K562 (cell line): ENCODE results near the gene PIP4K2A. TPM values are rescaled to one million over a fixed set of nuclear protein-coding genes. Genes with fewer than 3 reads are reported as not detected.

Source experiments
- C11orf30 ChIP-seq: fragments of 450-650 bp; IDR thresholded peaks from 2 replicates; pipeline ENCODE4 v1.6.1; 2016; ENCODE audit warnings: low read depth, mild to moderate bottlenecking
- CBFA2T2 ChIP-seq: fragments of 450-650 bp; conservative IDR thresholded peaks from 2 replicates; pipeline ENCODE4 v1.6.1; 2017; ENCODE audit warnings: mild to moderate bottlenecking
- CCAR2 ChIP-seq: fragments of 200-400 bp; formaldehyde crosslinking; IDR thresholded peaks from 2 replicates; pipeline ENCODE4 v1.6.1; 2017; ENCODE audit warnings: mild to moderate bottlenecking, low read depth, low read length
- ETV6 ChIP-seq, 3 experiments: fragments of 150-350 bp in 1 of 3; sonication (generic) in 1 of 3; formaldehyde crosslinking in 1 of 3; IDR thresholded peaks; 2 replicates each; pipeline versions ENCODE4 v1.6.1 to v1.8.0; 2014 to 2022; ENCODE audit warnings: borderline replicate concordance in 2 of 3, low read depth in 2 of 3, antibody characterized with exemption in 1 of 3, low read length in 1 of 3, mild to moderate bottlenecking in 1 of 3, missing genetic modification reagents in 1 of 3
- HNRNPLL ChIP-seq: fragments of 200-400 bp; formaldehyde crosslinking; IDR thresholded peaks from 2 replicates; pipeline ENCODE4 v1.6.1; 2017; ENCODE audit warnings: low read length, low read depth, mild to moderate bottlenecking; ENCODE audit not compliant: poor library complexity, severe bottlenecking
- JUND ChIP-seq, 2 experiments: IDR thresholded peaks; 2 replicates in 1 of 2; 3 replicates in 1 of 2; pipeline ENCODE4 v1.6.1; 2011; ENCODE audit warnings: borderline replicate concordance in 2 of 2, low read depth in 2 of 2, low read length in 2 of 2, improper control_type of control experiment in 1 of 2, missing biosample characterization in 1 of 2, missing genetic modification characterization in 1 of 2, missing genetic modification reagents in 1 of 2
- MECOM ChIP-seq: fragments of 250-450 bp; sonication (Bioruptor Pico); IDR thresholded peaks from 2 replicates; pipeline ENCODE4 v1.8.0; 2022; ENCODE audit warnings: inconsistent platforms
- NR2C2 ChIP-seq, 2 experiments: fragments of 200-800 bp in 1 of 2; sonication (Bioruptor generic) in 1 of 2; sonication (generic) in 1 of 2; formaldehyde crosslinking in 1 of 2; IDR thresholded peaks; 2 replicates each; pipeline versions ENCODE4 v1.6.1 to v1.8.0; 2016 to 2022; ENCODE audit warnings: mild to moderate bottlenecking in 1 of 2, missing compliant biosample characterization in 1 of 2, missing genetic modification characterization in 1 of 2, missing genetic modification reagents in 1 of 2
- POLR2G ChIP-seq: fragments of 200-400 bp; formaldehyde crosslinking; IDR thresholded peaks from 2 replicates; pipeline ENCODE4 v1.6.1; 2017; ENCODE audit warnings: low read depth, mild to moderate bottlenecking, antibody characterized with exemption, low read length, moderate library complexity
- RBM25 ChIP-seq: fragments of 200-400 bp; formaldehyde crosslinking; IDR thresholded peaks from 2 replicates; pipeline ENCODE4 v1.6.1; 2018; ENCODE audit warnings: low read length, low read depth, moderate library complexity; ENCODE audit not compliant: severe bottlenecking
- RCOR1 ChIP-seq, 2 experiments: IDR thresholded peaks; 2 replicates each; pipeline ENCODE4 v1.6.1; 2012; ENCODE audit warnings: low read depth in 2 of 2, low read length in 2 of 2, borderline replicate concordance in 1 of 2, improper control_type of control experiment in 1 of 2
- ZFP36 ChIP-seq: fragments of 150-350 bp; IDR thresholded peaks from 2 replicates; pipeline ENCODE4 v1.6.1; 2018; ENCODE audit warnings: low read length, low read depth; ENCODE audit not compliant: partially characterized antibody
- ZNF143 ChIP-seq: sonication (generic); formaldehyde crosslinking; IDR thresholded peaks from 2 replicates; pipeline ENCODE4 v1.9.0; 2022; ENCODE audit warnings: mild to moderate bottlenecking, missing genetic modification reagents
- ZNF263 ChIP-seq: sonication (generic); formaldehyde crosslinking; IDR thresholded peaks from 2 replicates; pipeline ENCODE4 v1.8.0; 2022; ENCODE audit warnings: mild to moderate bottlenecking, missing genetic modification reagents, borderline replicate concordance
- ZNF354B ChIP-seq: fragments of 250-450 bp; sonication (Bioruptor Pico); IDR thresholded peaks from 2 replicates; pipeline ENCODE4 v1.4.0; 2020
- ZNF551 ChIP-seq: fragments of 250-450 bp; sonication (Bioruptor Pico); IDR thresholded peaks from 2 replicates; pipeline ENCODE4 v1.5.0; 2021; ENCODE audit warnings: mild to moderate bottlenecking, moderate library complexity
- polyA plus RNA-seq, 8 experiments: library from polyadenylated mRNA; depleted of rRNA in 4 of 8; stranded (reverse) in 5 of 8; unstranded in 3 of 8; fragments of >200 nt; fragmentation: Nextera tagmentation in 2 of 8; fragmentation: Illumina TruSeq in 1 of 8; extraction: Ambion mirVana in 2 of 8; extraction: Trizol in 1 of 8; gene quantifications; 2 replicates each; pipeline versions ENCODE4 v1.2.1 to v1.2.3, GENCODE V29; 2011 to 2014; ENCODE audit warnings: inconsistent platforms in 1 of 8, missing spikeins in 1 of 8
- total RNA-seq, 7 experiments: library from RNA; depleted of rRNA in 6 of 7; stranded (reverse); fragments of >200 nt in 6 of 7; fragmentation: Illumina TruSeq in 2 of 7; extraction: Trizol in 2 of 7; gene quantifications; 2 replicates each; pipeline versions ENCODE4 v1.2.1 to v1.2.3, GENCODE V29; 2011 to 2021; ENCODE audit warnings: low replicate concordance in 1 of 7
- TF ChIP-seq, protein P1 (sequence below): fragments of 450-650 bp; IDR thresholded peaks from 2 replicates; pipeline ENCODE4 v1.7.0; 2016; ENCODE audit warnings: borderline replicate concordance
- TF ChIP-seq, protein P2 (sequence below), 2 experiments: fragments of 450-650 bp; IDR thresholded peaks; 2 replicates each; pipeline ENCODE4 v1.6.1; 2016

Gene PIP4K2A
- total and polyA plus RNA-seq, 9 of the 15 experiments (the other 6 are each of a cell fraction or from before 2014, with no cell fraction given), result 35.6 to 117 (median 71.9) TPM

DNA sequence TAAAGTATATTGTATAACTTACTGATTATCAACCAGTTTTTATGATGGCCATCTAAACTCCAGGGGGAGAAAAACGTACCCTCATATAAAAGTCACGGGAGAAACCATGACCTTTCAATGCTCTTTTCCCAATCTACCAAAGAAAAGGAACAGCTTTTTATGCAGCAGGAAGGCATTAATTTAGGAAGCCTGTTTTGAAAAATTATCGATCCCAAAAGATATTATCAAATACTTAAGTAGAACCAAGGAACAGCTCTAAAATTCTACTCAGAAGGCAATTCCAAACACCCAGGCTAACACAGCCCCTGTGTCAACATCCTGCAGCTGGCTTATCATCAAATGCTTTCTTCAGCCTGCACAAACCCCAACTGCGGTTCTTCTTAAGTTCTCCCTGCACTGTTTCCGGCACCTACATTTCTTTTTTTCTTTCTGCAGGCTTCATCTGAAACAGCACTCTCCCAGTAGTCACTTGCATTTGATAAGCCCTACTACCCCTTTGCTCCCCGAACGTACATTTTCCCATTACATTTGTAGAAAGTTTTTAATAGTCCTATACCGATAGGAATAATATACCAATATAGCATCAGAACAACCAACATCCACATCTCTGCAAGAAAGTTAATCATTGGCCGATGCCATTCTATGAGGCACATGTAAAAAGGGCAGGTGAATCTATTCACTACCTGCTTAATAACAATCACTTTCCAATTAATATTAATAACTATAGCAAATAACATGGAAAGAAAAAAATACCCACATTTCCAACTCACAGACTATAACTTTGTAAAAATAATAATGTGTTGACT is 47.9 kb downstream of the PIP4K2A start (continued):
- TF ChIP-seq NR2C2 (CRISPR knock-in tag; IDR thresholded peaks at IDR 0.05) (no peak), NR2C2 (tag; IDR thresholded peaks at IDR 0.05) (0 out of 2 replicates have a peak, but pooled peaks have one; percentile 17), ETV6 (IDR thresholded peaks at IDR 0.05; ENCODE audit: borderline replicate concordance in 1 of 2, low read depth in 2 of 2, low read length in 1 of 2) (no peak), ETV6 (CRISPR knock-in tag; IDR thresholded peaks at IDR 0.05; ENCODE audit: borderline replicate concordance) (no peak), POLR2G (no peak), ZNF143 (CRISPR knock-in tag) (no peak), C11orf30 (no peak), ZNF263 (CRISPR knock-in tag) (no peak), CBFA2T2 (peak; percentile 51; the same call in 1 of the 2 replicates), RCOR1 (IDR thresholded peaks at IDR 0.05; ENCODE audit: borderline replicate concordance in 1 of 2, low read depth in 2 of 2, low read length in 2 of 2) (peak in 1 of 2 experiments; percentile 73; a peak in 1 of 4 replicates), CCAR2 (no peak), HNRNPLL (peak; percentile 47), RBM25 (no peak), ZFP36 (no peak), JUND (IDR thresholded peaks at IDR 0.05; ENCODE audit: borderline replicate concordance, low read depth, low read length) (peak; percentile 34; the same call in 1 of the 2 replicates), JUND (tag; IDR thresholded peaks at IDR 0.05; ENCODE audit: borderline replicate concordance, low read depth, low read length) (no peak; the same call in 2 of the 3 replicates), MECOM (CRISPR knock-in tag) (no peak), ZNF354B (CRISPR knock-in tag) (no peak), ZNF551 (CRISPR knock-in tag) (no peak)
- TF ChIP-seq, protein P1, sequence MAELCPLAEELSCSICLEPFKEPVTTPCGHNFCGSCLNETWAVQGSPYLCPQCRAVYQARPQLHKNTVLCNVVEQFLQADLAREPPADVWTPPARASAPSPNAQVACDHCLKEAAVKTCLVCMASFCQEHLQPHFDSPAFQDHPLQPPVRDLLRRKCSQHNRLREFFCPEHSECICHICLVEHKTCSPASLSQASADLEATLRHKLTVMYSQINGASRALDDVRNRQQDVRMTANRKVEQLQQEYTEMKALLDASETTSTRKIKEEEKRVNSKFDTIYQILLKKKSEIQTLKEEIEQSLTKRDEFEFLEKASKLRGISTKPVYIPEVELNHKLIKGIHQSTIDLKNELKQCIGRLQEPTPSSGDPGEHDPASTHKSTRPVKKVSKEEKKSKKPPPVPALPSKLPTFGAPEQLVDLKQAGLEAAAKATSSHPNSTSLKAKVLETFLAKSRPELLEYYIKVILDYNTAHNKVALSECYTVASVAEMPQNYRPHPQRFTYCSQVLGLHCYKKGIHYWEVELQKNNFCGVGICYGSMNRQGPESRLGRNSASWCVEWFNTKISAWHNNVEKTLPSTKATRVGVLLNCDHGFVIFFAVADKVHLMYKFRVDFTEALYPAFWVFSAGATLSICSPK, result no peak
- TF ChIP-seq, protein P2, sequence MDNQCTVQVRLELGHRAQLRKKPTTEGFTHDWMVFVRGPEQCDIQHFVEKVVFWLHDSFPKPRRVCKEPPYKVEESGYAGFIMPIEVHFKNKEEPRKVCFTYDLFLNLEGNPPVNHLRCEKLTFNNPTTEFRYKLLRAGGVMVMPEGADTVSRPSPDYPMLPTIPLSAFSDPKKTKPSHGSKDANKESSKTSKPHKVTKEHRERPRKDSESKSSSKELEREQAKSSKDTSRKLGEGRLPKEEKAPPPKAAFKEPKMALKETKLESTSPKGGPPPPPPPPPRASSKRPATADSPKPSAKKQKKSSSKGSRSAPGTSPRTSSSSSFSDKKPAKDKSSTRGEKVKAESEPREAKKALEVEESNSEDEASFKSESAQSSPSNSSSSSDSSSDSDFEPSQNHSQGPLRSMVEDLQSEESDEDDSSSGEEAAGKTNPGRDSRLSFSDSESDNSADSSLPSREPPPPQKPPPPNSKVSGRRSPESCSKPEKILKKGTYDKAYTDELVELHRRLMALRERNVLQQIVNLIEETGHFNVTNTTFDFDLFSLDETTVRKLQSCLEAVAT (IDR thresholded peaks at IDR 0.05), result peak; percentile 63 to 74; a peak in 2 of 4 replicates
